Stimulated activated naive CD8-positive, alpha-beta T cell treated with anti-CD3 and anti-CD28 coated beads, Interleukin-15, Interleukin-2, amounts not matched to agents 100 U/mL and 50 U/mL, for 24 hours (primary cell): Measurements from ENCODE around the gene PTTG1.
A peak's percentile ranks its signal among the peaks of the same experiment; 100 is the strongest.

Experiments
- ATAC-seq: fragments of 150-1000 bp; cut with Tn5 transposase; one replicate; pipeline ENCODE4 v1.10.0; 2021
- DNase-seq: peaks from one replicate; pipeline ENCODE4 v3.0.0; 2021

The PTTG1 gene

GRCh38 chr5:160453751-160454150 lies 32.1 kb downstream of the PTTG1 start:
- ATAC-seq (no peak), DNase-seq (no peak)

DNA sequence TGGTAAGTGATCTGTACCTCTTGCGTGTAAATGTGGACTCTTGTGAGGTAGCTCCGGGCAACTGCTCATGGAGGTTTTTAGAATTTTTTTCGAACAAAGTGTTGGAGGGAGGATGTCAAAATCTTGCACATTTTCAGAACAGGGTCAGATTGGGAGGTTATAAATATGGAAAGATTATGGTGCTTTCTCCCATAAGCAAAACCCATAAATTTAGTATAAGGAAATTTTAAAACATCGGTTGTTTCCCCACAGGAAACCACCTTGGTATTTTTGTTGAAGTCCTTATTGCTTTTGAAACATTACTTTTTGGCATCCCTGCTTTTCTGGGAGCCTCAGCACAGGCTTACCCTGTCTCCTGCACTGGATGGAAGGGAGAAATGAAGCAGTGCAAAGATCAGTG lies 33.9 kb downstream of the PTTG1 start:
- ATAC-seq (no peak), DNase-seq (no peak)

GRCh38 chr5:160456480-160457177 lies 35.0 kb downstream of the PTTG1 start:
- ATAC-seq: no peak
- no peak for DNase-seq

- DNase-seq (no peak), ATAC-seq (no peak)
Measured at GRCh38 chr5:160457252-160457651, 35.6 kb downstream of the PTTG1 start.

DNA sequence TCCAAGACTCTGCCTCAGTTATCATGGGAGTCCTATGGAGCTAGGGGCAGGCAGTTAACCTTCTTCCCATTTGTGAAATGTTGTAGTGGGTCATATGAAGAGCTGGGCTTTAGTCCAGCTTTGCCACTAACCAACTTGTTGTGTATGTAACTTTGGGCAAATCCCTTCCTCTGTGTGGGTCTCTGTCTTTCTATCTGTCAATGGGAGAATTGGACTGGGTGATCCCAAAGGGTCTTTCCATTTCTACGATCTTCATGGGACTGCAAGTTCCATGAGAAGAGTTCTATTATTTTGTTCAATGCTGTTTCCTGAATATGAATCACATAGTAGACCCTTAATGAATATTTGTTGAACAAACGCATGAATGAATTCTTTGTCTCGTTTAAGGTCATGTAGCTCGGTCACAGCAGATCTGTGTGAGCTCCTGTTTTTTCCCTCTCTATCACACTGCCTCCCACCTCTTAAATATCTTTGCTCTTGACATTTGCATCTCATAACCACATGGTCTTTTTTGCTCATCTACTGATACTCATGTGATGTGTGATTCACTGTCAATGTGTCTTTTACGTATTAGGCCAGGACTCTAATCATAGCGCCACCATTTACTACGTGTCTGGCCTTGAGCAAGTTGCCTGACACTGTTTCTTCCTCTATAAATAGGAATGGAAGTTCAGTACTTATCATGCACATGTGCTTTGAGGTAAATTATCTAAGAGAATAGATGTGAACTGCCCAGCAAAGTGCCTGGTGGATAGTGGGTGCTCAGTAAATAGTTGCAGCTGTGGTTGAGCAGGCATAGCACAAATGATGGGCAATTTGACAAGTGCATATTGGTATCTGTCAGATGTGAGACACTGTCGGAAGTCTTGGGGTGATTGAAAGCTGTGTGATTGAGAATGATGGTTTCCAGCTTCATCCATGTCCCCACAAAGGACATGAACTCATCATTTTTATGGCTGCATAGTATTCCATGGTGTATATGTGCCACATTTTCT lies 37.4 kb downstream of the PTTG1 start:
- ATAC-seq: peak; percentile 95
- no peak for DNase-seq

GRCh38 chr5:160460377-160461049 lies 38.9 kb downstream of the PTTG1 start:
- no peak for DNase-seq
- ATAC-seq: no peak

DNA sequence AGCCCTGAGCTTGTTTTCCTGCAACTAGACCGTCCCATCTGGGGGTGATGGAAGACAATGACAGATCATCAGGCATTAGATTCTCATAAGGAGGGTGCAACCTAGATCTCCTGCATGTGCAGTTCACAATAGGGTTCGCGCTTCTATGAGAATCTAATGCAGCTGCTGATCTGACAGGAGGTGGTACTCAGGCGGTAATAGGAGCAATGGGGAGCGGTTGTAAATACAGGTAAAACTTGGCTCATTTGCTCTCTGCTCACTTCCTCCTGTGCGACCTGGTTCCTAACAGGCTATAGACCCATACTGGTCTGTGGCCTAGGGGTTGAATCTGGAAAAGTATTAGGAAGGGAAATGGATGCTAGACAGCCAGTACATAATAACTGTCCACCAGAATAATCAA lies 39.7 kb downstream of the PTTG1 start:
- ATAC-seq: no peak
- no peak for DNase-seq

- no peak for ATAC-seq
- DNase-seq: no peak
Measured at GRCh38 chr5:160462167-160462566, 40.5 kb downstream of the PTTG1 start.

GRCh38 chr5:160463227-160463626 lies 41.6 kb downstream of the PTTG1 start:
- DNase-seq: no peak
- ATAC-seq: no peak

DNA sequence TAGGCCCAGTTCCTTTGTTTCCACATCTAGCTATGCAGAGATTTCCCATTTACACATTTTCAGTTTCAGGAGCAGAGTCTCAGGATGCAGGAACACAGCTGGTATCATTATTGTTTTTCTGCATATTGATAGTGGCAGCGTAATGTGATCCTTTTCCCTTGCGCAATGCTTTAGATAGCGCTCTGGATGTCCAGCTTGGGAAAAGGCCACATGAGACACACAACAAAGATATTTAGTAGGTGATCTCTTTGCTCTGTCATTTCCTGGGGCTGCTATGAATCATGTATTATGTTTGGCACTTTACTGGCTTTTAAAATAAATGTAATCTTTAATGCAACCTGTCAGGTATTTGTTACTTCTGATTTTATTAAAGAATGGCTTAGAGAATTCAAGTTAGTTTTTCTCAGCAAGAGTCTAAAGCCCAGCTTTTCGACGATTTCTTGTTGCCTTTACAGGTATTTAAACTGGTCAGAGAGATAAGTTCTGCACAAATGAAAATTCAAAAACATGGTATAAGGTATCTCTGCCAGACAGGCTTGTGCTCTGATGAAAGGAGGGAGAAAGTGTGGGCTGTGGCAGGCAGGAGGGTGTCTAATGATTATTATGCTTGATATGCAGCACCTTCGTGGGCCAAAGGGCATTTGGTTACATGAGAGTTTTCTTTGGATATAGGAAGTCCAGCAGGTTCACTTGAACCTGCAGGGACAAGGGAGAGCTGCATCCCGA lies 42.2 kb downstream of the PTTG1 start:
- ATAC-seq: no peak
- no peak for DNase-seq

DNA sequence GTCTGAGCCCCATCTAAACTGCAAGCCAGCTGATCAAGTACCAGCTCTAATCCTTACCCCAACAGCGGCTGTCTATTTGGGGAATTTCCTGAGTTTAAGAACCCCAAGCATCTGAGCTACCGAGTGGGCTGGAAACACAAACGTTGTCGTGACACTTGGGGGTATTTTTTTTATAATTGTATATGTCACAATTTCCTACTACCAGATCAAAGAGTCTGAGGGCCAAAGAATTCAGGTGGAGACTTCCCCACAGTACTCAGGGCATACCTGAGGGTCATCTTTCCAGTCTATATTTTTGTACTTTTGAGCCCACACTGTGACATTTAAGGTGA lies 42.8 kb downstream of the PTTG1 start:
- ATAC-seq (peak; percentile 24), DNase-seq (peak; percentile 35)

DNA sequence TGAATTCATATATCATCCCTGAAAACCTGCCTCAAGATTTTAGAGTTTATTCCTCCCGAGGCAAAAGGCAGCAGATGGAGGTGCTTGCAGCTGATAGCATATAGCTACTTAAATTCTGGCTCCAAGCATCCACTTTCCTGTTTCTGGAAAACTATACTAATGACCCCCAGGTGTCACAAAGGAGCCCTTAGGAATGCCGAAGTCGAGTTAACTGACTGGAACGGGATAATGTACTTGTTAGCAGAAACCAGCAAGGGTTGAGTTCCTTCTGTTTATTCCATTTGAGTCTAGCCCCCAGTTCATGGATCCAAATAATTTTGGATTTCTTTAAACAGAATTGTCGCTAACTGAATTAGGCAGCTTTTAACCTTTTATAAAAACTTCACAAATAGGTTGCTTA lies 44.5 kb downstream of the PTTG1 start:
- no peak for DNase-seq

DNA sequence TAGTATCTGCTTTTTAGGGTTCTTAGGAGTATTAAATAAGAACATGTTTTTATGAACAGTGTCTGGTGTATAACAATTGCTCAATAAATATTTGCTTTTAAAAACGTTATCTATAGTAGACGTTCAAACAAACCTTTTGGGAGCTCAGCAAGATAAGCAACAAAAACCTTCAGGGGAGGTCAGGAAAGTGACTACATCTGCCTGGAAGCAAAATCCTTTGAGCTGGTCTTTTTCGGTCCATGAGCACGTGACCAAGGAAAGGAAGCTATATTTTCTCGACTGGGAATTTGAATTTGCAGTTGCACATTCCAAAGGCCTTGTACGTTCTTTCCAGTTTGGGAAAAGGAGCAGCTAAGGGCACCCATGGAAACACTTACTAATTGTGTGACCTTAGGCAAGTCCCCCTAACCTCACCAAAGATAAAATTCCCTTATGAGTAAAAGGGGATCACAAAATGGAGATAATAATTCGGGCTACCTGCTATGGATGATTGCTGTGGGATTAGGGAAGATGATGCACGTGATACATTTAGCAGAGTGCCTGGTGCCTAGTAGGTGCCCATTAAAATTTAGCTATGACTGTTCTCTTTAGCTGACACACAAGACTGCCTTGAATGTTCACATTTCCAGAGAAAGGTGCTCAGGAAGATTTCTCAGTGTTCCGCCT lies 45.4 kb downstream of the PTTG1 start:
- ATAC-seq (peak; percentile 3), DNase-seq (no peak)

More for the DNA sequence above, 44.5 kb downstream of the PTTG1 start:
- no peak for ATAC-seq

GRCh38 chr5:160467555-160468362 lies 46.1 kb downstream of the PTTG1 start:
- ATAC-seq (peak; percentile 89), DNase-seq (peak; percentile 89)

DNA sequence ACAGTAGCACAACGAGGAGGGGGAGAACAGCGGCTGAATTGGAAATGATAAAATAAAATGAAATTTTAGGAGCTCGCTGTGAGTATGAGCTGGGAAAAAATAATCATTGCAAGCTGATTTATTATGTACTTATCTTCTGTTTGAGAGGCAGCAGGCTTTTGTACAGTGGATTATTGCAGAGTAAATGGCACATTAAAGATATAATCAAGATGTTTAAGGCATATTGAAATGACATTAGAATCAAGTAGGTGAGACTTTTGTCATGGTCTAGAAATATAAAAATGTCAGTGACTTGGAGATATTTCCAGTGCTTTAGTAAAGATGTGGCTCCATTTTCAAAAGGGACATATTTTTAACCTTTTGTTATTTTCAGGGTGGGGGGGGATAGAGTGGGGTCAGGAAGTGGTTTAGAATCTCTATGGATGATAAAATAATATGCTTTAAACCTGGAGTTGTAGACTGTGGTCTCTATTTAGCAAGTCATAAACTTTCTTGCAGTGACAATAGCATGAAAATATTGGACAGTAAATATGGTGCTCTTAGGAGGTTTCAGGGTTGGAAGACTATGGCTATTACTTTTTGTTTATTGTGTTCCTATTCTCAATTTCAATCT lies 46.8 kb downstream of the PTTG1 start:
- ATAC-seq: no peak
- DNase-seq: no peak

GRCh38 chr5:160469156-160470144 lies 47.8 kb downstream of the PTTG1 start:
- DNase-seq (no peak), ATAC-seq (no peak)

- DNase-seq (no peak), ATAC-seq (no peak)
Measured at GRCh38 chr5:160470437-160471361, 49.0 kb downstream of the PTTG1 start.

- DNase-seq: no peak
- ATAC-seq: no peak
Measured at GRCh38 chr5:160471761-160472160, 50.1 kb downstream of the PTTG1 start.
